HG03342 (cell line): Measurements from ENCODE around the gene SF3B4.
"Not testable (repeated sequence)": the region's sequence is repeated elsewhere in the genome, so short reads cannot be mapped to it uniquely, and the experiment has no call there.

ENCODE experiments used
- ATAC-seq: cut with Tn5 transposase; IDR thresholded peaks from one replicate; pipeline ENCODE4 v1.9.1; 2021; ENCODE audit warnings: mild to moderate bottlenecking, moderate library complexity; ENCODE audit not compliant: unreplicated experiment

SF3B4 gene

GRCh38 chr1:149927563-149928400 is at the start of gene SF3B4:
Gene SF3B4, minus strand, starts transcription at chr1:149927803. Its CDS starts 44 bp downstream, at chr1:149927759.
- ATAC-seq = peak; percentile 90

GRCh38 chr1:149977345-149977744 is 49.7 kb upstream of the SF3B4 start:
- no peak for ATAC-seq

- ATAC-seq = no peak
Observed at GRCh38 chr1:149972547-149972946, 44.9 kb upstream of the SF3B4 start.

- no peak for ATAC-seq
Observed at GRCh38 chr1:149967646-149968045, 40.0 kb upstream of the SF3B4 start.

GRCh38 chr1:149967041-149967440 is 39.4 kb upstream of the SF3B4 start:
- ATAC-seq = no peak

GRCh38 chr1:149966405-149966804 is 38.8 kb upstream of the SF3B4 start:
- no peak for ATAC-seq

GRCh38 chr1:149965440-149965839 is 37.8 kb upstream of the SF3B4 start:
- no peak for ATAC-seq

- no peak for ATAC-seq
Observed at GRCh38 chr1:149963358-149963757, 35.8 kb upstream of the SF3B4 start.

- ATAC-seq = no peak
Observed at GRCh38 chr1:149962736-149963135, 35.1 kb upstream of the SF3B4 start.

GRCh38 chr1:149962039-149962647 is 34.5 kb upstream of the SF3B4 start:
- ATAC-seq = no peak

GRCh38 chr1:149957548-149957947 is 29.9 kb upstream of the SF3B4 start:
- ATAC-seq = not testable (repeated sequence)

GRCh38 chr1:149949911-149950310 is 22.3 kb upstream of the SF3B4 start:
- ATAC-seq = no peak

GRCh38 chr1:149945206-149945605 is 17.6 kb upstream of the SF3B4 start:
- no peak for ATAC-seq

- no peak for ATAC-seq
Observed at GRCh38 chr1:149942885-149943284, 15.3 kb upstream of the SF3B4 start.

GRCh38 chr1:149942207-149942606 is 14.6 kb upstream of the SF3B4 start:
- ATAC-seq = no peak

- no peak for ATAC-seq
Observed at GRCh38 chr1:149940427-149940826, 12.8 kb upstream of the SF3B4 start.

- ATAC-seq = not testable (repeated sequence)
Observed at GRCh38 chr1:149938668-149939003, 11.0 kb upstream of the SF3B4 start.

- no peak for ATAC-seq
Observed at GRCh38 chr1:149937759-149938158, 10.2 kb upstream of the SF3B4 start.

GRCh38 chr1:149936992-149937705 is 9.5 kb upstream of the SF3B4 start:
- ATAC-seq = no peak

GRCh38 chr1:149936170-149936991 is 8.8 kb upstream of the SF3B4 start, which contains the start of gene MTMR11:
Gene MTMR11, minus strand, starts transcription at chr1:149936879. Its CDS starts 232 bp downstream, at chr1:149936647.
- ATAC-seq = no peak

- ATAC-seq = no peak
Observed at GRCh38 chr1:149934356-149934755, 6.8 kb upstream of the SF3B4 start.
